WTC11 (cell line): ENCODE data around the gene TASP1. TPM values are rescaled to one million over a fixed set of nuclear protein-coding genes. Genes with fewer than 3 reads are reported as not detected.
A peak's percentile ranks its signal among the peaks of the same experiment; 100 is the strongest.

Experiments
- ATAC-seq: fragments of 200-7000 bp; cut with Tn5 transposase; 2 replicates; pipeline ENCODE4 v1.10.0; 2021; ENCODE audit warnings: mild to moderate bottlenecking, moderate library complexity
- CTCF ChIA-PET: fragments of 300-600 bp; sonication (Branson Sonifier 250); formaldehyde crosslinking; loops from one replicate; lab custom pipeline; 2021; ENCODE audit warnings: antibody characterized with exemption; lab: Charles Lee
- POLR2A ChIA-PET: fragments of 350-600 bp; sonication (Branson Sonifier 250); formaldehyde crosslinking; loops from one replicate; lab custom pipeline; 2021; ENCODE audit warnings: antibody characterized with exemption; lab: Charles Lee
- DNase-seq: peaks from one replicate; pipeline ENCODE4 v3.0.0; 2021; ENCODE audit warnings: low spot score
- H3K27ac Mint-ChIP-seq: 2 replicates; pipeline ENCODE4 v1.8.0; 2021; ENCODE audit warnings: mixed read lengths
- H3K27me3 Mint-ChIP-seq: 2 replicates; pipeline ENCODE4 v1.8.0; 2021; ENCODE audit warnings: low read depth, mild to moderate bottlenecking, moderate library complexity, mixed read lengths
- H3K36me3 Mint-ChIP-seq: 2 replicates; pipeline ENCODE4 v1.8.0; 2021; ENCODE audit warnings: mixed read lengths
- H3K4me1 Mint-ChIP-seq: 2 replicates; pipeline ENCODE4 v1.8.0; 2022; ENCODE audit warnings: mixed read lengths
- H3K4me3 Mint-ChIP-seq: 2 replicates; pipeline ENCODE4 v1.8.0; 2021; ENCODE audit warnings: mild to moderate bottlenecking, moderate library complexity, mixed read lengths
- H3K9me3 Mint-ChIP-seq: 2 replicates; pipeline ENCODE4 v1.8.0; 2021; ENCODE audit warnings: mixed read lengths
- AFF4 ChIP-seq: sonication (generic); formaldehyde crosslinking; IDR thresholded peaks from 2 replicates; pipeline ENCODE4 v1.8.1; 2023; ENCODE audit warnings: mild to moderate bottlenecking, missing genetic modification reagents, borderline replicate concordance
- ARID4B ChIP-seq: sonication (generic); formaldehyde crosslinking; IDR thresholded peaks from 2 replicates; pipeline ENCODE4 v1.8.0; 2023; ENCODE audit warnings: missing genetic modification reagents, mild to moderate bottlenecking, borderline replicate concordance
- ERG ChIP-seq: fragments of 250-450 bp; sonication (Bioruptor Pico); IDR thresholded peaks from 2 replicates; pipeline ENCODE4 v1.8.0; 2021; ENCODE audit warnings: mild to moderate bottlenecking
- GABPB1 ChIP-seq: sonication (generic); formaldehyde crosslinking; IDR thresholded peaks from 2 replicates; pipeline ENCODE4 v1.8.1; 2023; ENCODE audit warnings: mild to moderate bottlenecking, missing genetic modification reagents
- GTF2I ChIP-seq: fragments of 250-450 bp; sonication (Bioruptor Pico); conservative IDR thresholded peaks from 2 replicates; pipeline ENCODE4 v1.4.0; 2021; ENCODE audit warnings: mild to moderate bottlenecking
- HMGA2 ChIP-seq: fragments of 250-450 bp; sonication (Bioruptor Pico); IDR thresholded peaks from 2 replicates; pipeline ENCODE4 v1.4.0; 2021; ENCODE audit warnings: mild to moderate bottlenecking, moderate library complexity
- MXD4 ChIP-seq: fragments of 250-450 bp; sonication (Bioruptor Pico); IDR thresholded peaks from 2 replicates; pipeline ENCODE4 v1.8.0; 2021; ENCODE audit warnings: mild to moderate bottlenecking, moderate library complexity, borderline replicate concordance
- ZNF416 ChIP-seq: fragments of 250-450 bp; sonication (Bioruptor Pico); IDR thresholded peaks from 2 replicates; pipeline ENCODE4 v1.9.0; 2021; ENCODE audit warnings: mild to moderate bottlenecking, inconsistent platforms
- ZSCAN18 ChIP-seq: fragments of 250-450 bp; sonication (Bioruptor Pico); IDR thresholded peaks from 2 replicates; pipeline ENCODE4 v2.1.2; 2022; ENCODE audit warnings: mild to moderate bottlenecking, moderate library complexity
- total RNA-seq: library from RNA; stranded (reverse); gene quantifications from 3 replicates; pipeline ENCODE4 v1.2.3, GENCODE V29; 2021

The TASP1 gene
- total RNA-seq, 1 experiment from 2014 or later: 12.4 TPM

- TF ChIP-seq ZSCAN18 (CRISPR knock-in tag) (no peak), GTF2I (CRISPR knock-in tag) (no peak)
Observed at GRCh38 chr20:13684566-13685222, 46.0 kb upstream of the TASP1 start (continued).

- no peak for ATAC-seq
- CTCF ChIA-PET: no interaction called here
- H3K4me1 Mint-ChIP-seq: no peaks in the 10 kb centered on the region
Observed at GRCh38 chr20:13683833-13684232, 45.1 kb upstream of the TASP1 start.

GRCh38 chr20:13681248-13682125 lies 42.8 kb upstream of the TASP1 start:
- H3K4me3 Mint-ChIP-seq: no peak overlapping the region
- H3K9me3 Mint-ChIP-seq: peaks cover 4% of the 10 kb centered on the region
- ATAC-seq (no peak), DNase-seq (no peak)
- CTCF ChIA-PET: no interaction called here
- TF ChIP-seq ZNF416 (CRISPR knock-in tag) (no peak), ERG (CRISPR knock-in tag) (no peak), ARID4B (CRISPR knock-in tag) (no peak), HMGA2 (peak; percentile 50; the same call in 1 of the 2 replicates), GABPB1 (peak; percentile 69; the same call in 1 of the 2 replicates), AFF4 (CRISPR knock-in tag) (no peak)
- H3K27me3 Mint-ChIP-seq: no peaks in the 10 kb centered on the region
- no peaks in the 10 kb centered on the region for H3K36me3 Mint-ChIP-seq
- H3K4me1 Mint-ChIP-seq: no peaks in the 10 kb centered on the region
- no peak overlapping the region for H3K27ac Mint-ChIP-seq
- POLR2A ChIA-PET: no interaction called here

More at GRCh38 chr20:13683833-13684232, 45.1 kb upstream of the TASP1 start:
- TF ChIP-seq GABPB1 (0 out of 2 replicates have a peak, but pooled peaks have one; percentile 14), MXD4 (CRISPR knock-in tag) (no peak)
- H3K27me3 Mint-ChIP-seq: no peaks in the 10 kb centered on the region
- peaks cover 8% of the 10 kb centered on the region for H3K9me3 Mint-ChIP-seq
- no peaks in the 10 kb centered on the region for H3K36me3 Mint-ChIP-seq
- H3K4me3 Mint-ChIP-seq: no peak overlapping the region
- no peak for DNase-seq
- POLR2A ChIA-PET: no interaction called here
- H3K27ac Mint-ChIP-seq: no peak overlapping the region
